ENCODE measurements around the gene TBC1D7. TPM values are rescaled to one million over a fixed set of nuclear protein-coding genes. Genes with fewer than 3 reads are reported as not detected.

The TBC1D7 gene
- total RNA-seq, 1 donor from 2014 or later: 35.4 TPM

DNA sequence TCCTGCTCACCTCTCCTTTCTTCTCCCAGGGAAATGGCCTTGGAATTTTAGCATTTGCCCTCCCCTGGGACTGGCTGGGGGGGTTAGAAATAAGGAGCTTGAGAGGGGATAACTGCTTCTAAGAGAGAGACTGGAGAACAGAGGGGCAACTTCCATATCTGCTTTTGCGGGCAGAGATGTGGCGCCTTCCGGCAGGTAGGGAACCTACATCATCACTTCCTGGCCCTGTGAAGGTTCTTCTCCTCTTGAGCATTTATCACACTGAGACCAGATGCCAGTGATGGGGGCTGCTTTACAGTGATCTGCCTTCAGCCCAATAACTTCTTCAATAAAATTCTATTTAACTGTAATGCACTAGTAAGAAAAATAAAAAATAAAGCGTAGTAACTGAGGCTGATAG, 48.1 kb downstream of the TBC1D7 start:
- peaks cover 6% of the 10 kb centered on the region for H3K36me3 Mint-ChIP-seq (ENCODE audit: low read depth)
- H3K4me3 Mint-ChIP-seq: no peak overlapping the region
- TF ChIP-seq, protein P1, sequence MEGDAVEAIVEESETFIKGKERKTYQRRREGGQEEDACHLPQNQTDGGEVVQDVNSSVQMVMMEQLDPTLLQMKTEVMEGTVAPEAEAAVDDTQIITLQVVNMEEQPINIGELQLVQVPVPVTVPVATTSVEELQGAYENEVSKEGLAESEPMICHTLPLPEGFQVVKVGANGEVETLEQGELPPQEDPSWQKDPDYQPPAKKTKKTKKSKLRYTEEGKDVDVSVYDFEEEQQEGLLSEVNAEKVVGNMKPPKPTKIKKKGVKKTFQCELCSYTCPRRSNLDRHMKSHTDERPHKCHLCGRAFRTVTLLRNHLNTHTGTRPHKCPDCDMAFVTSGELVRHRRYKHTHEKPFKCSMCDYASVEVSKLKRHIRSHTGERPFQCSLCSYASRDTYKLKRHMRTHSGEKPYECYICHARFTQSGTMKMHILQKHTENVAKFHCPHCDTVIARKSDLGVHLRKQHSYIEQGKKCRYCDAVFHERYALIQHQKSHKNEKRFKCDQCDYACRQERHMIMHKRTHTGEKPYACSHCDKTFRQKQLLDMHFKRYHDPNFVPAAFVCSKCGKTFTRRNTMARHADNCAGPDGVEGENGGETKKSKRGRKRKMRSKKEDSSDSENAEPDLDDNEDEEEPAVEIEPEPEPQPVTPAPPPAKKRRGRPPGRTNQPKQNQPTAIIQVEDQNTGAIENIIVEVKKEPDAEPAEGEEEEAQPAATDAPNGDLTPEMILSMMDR (conservative IDR thresholded peaks at IDR 0.05): no peak
- peaks cover 10% of the 10 kb centered on the region for H3K4me1 Mint-ChIP-seq
- H3K27me3 Mint-ChIP-seq (ENCODE audit: low read depth): no peaks in the 10 kb centered on the region
- DNase-seq (ENCODE audit: low read depth, low spot score): no peak
- H3K9me3 Mint-ChIP-seq: no peaks in the 10 kb centered on the region
- H3K27ac Mint-ChIP-seq (ENCODE audit: unreplicated experiment): no peak overlapping the region

DNA sequence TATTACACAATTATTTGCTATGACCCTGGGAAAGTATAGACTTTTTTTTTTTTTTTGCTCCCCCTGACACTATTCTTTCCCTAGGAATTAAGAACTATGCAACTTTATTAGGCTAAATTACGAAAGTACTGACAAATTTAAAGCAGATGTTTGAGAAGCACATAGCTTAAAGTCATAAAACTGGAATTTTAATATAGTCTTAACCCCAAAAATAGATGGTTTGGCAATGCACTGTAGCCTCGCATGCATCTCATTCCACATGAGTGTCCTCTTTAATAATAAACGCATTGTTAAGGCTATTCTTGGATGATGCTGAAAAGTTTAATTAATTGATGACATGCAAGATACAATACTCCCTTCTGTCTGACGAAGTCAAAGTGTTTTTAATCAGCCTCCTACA, 49.3 kb downstream of the TBC1D7 start:
- no peaks in the 10 kb centered on the region for H3K9me3 Mint-ChIP-seq
- H3K36me3 Mint-ChIP-seq (ENCODE audit: low read depth): peaks cover 3% of the 10 kb centered on the region
- H3K27me3 Mint-ChIP-seq (ENCODE audit: low read depth): no peaks in the 10 kb centered on the region
- TF ChIP-seq, protein P1 (conservative IDR thresholded peaks at IDR 0.05): no peak
- H3K27ac Mint-ChIP-seq (ENCODE audit: unreplicated experiment): no peak overlapping the region
- H3K4me3 Mint-ChIP-seq: no peak overlapping the region
- no peak for DNase-seq (ENCODE audit: low read depth, low spot score)
- H3K4me1 Mint-ChIP-seq: peaks cover 14% of the 10 kb centered on the region

DNA sequence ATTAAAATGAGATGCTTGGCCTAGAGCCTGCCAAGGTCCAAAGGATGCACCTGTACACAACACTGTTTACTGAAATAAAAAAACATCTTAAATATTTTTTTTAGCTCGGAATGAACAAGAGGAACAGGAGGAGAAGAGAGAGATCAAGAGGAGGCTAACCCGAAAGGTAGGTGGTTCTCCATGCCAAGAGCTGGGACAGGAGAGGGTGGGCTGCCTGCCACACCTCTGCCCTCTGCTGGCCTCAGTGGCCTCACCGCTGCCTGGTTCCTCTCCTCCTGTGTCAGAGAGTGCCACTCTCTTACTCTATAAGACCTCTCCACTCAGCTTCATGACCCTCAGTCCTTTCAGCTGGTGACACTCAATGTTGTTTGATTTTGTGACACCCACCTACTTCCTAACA, 50.2 kb downstream of the TBC1D7 start:
- Mint-ChIP-seq H3K27ac (ENCODE audit: unreplicated experiment) (no peak overlapping the region), H3K36me3 (ENCODE audit: low read depth) (no peaks in the 10 kb centered on the region), H3K9me3 (no peaks in the 10 kb centered on the region), H3K4me3 (no peak overlapping the region), H3K4me1 (peaks cover 21% of the 10 kb centered on the region), H3K27me3 (ENCODE audit: low read depth) (no peaks in the 10 kb centered on the region)
- TF ChIP-seq, protein P1 (conservative IDR thresholded peaks at IDR 0.05): peak; percentile 32
- no peak for DNase-seq (ENCODE audit: low read depth, low spot score)

DNA sequence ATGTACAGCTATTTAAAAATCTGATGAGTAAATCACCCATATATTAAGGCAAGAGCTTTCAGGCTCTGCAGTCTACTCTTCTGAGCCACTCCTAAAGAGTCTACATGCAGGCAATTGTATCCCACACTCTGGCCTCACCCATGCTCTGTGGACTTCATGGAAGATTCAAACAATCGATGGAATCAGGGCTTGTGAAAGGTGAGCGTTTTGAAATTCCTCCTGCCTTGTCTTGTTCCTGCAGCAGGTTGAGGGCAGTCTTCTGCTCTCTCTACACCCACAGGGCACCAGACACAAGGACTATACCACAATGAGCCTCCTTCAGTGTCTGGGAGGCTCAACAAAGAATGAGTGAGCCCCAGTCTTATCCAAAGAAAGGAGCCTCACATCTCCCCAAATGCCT, 51.1 kb downstream of the TBC1D7 start:
- H3K9me3 Mint-ChIP-seq: no peaks in the 10 kb centered on the region
- peaks cover 27% of the 10 kb centered on the region for H3K4me1 Mint-ChIP-seq
- TF ChIP-seq, protein P1 (conservative IDR thresholded peaks at IDR 0.05): no peak
- no peaks in the 10 kb centered on the region for H3K27me3 Mint-ChIP-seq (ENCODE audit: low read depth)
- no peak overlapping the region for H3K4me3 Mint-ChIP-seq
- no peak overlapping the region for H3K27ac Mint-ChIP-seq (ENCODE audit: unreplicated experiment)
- H3K36me3 Mint-ChIP-seq (ENCODE audit: low read depth): no peaks in the 10 kb centered on the region
- DNase-seq (ENCODE audit: low read depth, low spot score): no peak

DNA sequence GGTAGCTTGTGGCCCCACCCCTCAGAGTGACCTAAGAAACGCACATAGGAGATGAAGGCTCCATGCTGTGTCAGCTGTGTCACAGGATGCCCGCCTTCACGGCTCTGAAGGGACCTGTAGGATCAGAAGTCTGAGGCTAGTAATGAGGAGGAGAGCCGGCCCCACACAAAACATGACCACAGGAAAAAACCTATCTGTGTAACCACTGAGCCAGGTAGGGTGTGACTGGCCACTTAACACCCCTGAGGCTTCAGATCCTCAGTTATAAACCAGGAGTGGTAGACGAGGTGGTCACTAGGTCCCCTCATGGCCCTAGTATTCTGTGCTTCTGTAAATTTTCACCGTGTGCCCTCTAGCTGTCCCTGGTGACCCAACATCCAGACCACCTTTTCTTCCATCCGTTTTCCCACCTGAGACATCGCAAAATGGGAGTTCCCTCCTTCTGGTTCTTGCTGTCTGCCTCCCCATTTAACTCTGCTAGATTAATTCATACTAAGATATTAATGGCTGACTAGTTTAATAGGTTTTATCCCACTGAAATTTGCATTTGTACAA, 52.8 kb downstream of the TBC1D7 start:
- DNase-seq (ENCODE audit: low read depth, low spot score): no peak
- no peaks in the 10 kb centered on the region for H3K36me3 Mint-ChIP-seq (ENCODE audit: low read depth)
- TF ChIP-seq, protein P1 (conservative IDR thresholded peaks at IDR 0.05): no peak
- peaks cover 2% of the 10 kb centered on the region for H3K9me3 Mint-ChIP-seq
- H3K4me3 Mint-ChIP-seq: no peak overlapping the region
- no peak overlapping the region for H3K27ac Mint-ChIP-seq (ENCODE audit: unreplicated experiment)
- peaks cover 32% of the 10 kb centered on the region for H3K4me1 Mint-ChIP-seq
- H3K27me3 Mint-ChIP-seq (ENCODE audit: low read depth): no peaks in the 10 kb centered on the region

Measured in neural crest cell (in vitro differentiated cells).